Measurements from ENCODE around the gene INSIG2. TPM values are rescaled to one million over a fixed set of nuclear protein-coding genes. Genes with fewer than 3 reads are reported as not detected.
"Not testable (repeated sequence)": the region's sequence is repeated elsewhere in the genome, so short reads cannot be mapped to it uniquely, and the experiment has no call there.

The INSIG2 gene
- total RNA-seq, 1 donor from 2014 or later: 13.0 TPM

DNA sequence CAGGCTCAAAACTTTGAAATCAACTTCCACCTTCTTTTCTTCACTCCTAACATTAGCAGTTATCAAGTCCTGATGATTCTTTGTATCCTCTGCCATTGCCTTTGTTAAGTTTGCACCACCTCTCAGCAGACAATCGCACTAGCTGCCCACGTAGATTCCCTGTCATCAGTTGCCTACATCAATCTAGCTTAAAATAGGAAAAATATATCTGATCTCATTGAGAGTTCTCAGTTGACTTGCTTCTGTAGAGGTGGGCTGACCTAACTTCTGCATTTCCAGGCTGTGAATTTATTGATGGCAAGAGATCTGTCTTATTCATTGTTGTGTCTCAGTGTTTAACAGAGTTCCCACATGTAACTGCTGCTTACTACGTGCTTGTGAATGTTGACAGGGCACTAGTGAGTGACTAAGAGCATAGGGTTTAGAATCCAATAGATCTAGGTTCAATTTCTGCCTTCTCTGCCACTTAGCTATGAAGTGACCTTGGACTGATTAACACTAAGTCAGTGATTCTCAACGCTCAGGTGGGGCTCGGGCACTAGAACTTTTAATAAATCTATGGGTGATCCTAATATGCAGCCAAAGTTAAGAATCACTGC lies 3.7 kb upstream of the INSIG2 start:
- no peak overlapping the region for H3K4me3 ChIP-seq (ENCODE audit: low read length in 3 of 3)
- H3K36me3 ChIP-seq (ENCODE audit: control insufficient read depth in 3 of 3, insufficient read depth in 3 of 3, low read length in 3 of 3): no peaks in the 10 kb centered on the region
- peaks cover 4 to 10% (median 9%) of the 10 kb centered on the region in 3 donors for H3K4me1 ChIP-seq (ENCODE audit: control insufficient read depth in 3 of 3, insufficient read depth in 3 of 3, low read length in 3 of 3)
- no peak overlapping the region for H3K27ac ChIP-seq (ENCODE audit: low read depth, low read length)
- H3K9ac ChIP-seq (ENCODE audit: low read depth in 1 of 3, low read length in 3 of 3): no peak overlapping the region
- H3K27me3 ChIP-seq (ENCODE audit: control insufficient read depth in 3 of 3, insufficient read depth in 3 of 3, low read length in 3 of 3): no peaks in the 10 kb centered on the region
- no peaks in the 10 kb centered on the region for H3K9me3 ChIP-seq (ENCODE audit: control insufficient read depth in 3 of 3, low read length in 3 of 3)

- no peak overlapping the region for H3K9ac ChIP-seq (ENCODE audit: low read depth in 1 of 3, low read length in 3 of 3)
- no peak overlapping the region for H3K4me3 ChIP-seq (ENCODE audit: low read length in 3 of 3)
- H3K27ac ChIP-seq (ENCODE audit: low read depth, low read length): no peak overlapping the region
- no peaks in the 10 kb centered on the region for H3K9me3 ChIP-seq (ENCODE audit: control insufficient read depth in 3 of 3, low read length in 3 of 3)
- H3K27me3 ChIP-seq (ENCODE audit: control insufficient read depth in 3 of 3, insufficient read depth in 3 of 3, low read length in 3 of 3): no peaks in the 10 kb centered on the region
- peaks cover 4 to 12% (median 11%) of the 10 kb centered on the region in 3 donors for H3K4me1 ChIP-seq (ENCODE audit: control insufficient read depth in 3 of 3, insufficient read depth in 3 of 3, low read length in 3 of 3)
- H3K36me3 ChIP-seq (ENCODE audit: control insufficient read depth in 3 of 3, insufficient read depth in 3 of 3, low read length in 3 of 3): no peaks in the 10 kb centered on the region
These were observed 2.9 kb upstream of the INSIG2 start for GRCh38 chr2:118085173-118086023.

- no peaks in the 10 kb centered on the region for H3K36me3 ChIP-seq (ENCODE audit: control insufficient read depth in 3 of 3, insufficient read depth in 3 of 3, low read length in 3 of 3)
- H3K9ac ChIP-seq (ENCODE audit: low read depth in 1 of 3, low read length in 3 of 3): no peak overlapping the region
- no peaks in the 10 kb centered on the region for H3K27me3 ChIP-seq (ENCODE audit: control insufficient read depth in 3 of 3, insufficient read depth in 3 of 3, low read length in 3 of 3)
- H3K4me1 ChIP-seq (ENCODE audit: control insufficient read depth in 3 of 3, insufficient read depth in 3 of 3, low read length in 3 of 3): peaks cover 4 to 12% (median 11%) of the 10 kb centered on the region in 3 donors
- H3K4me3 ChIP-seq (ENCODE audit: low read length in 3 of 3): no peak overlapping the region
- H3K9me3 ChIP-seq (ENCODE audit: control insufficient read depth in 3 of 3, low read length in 3 of 3): no peaks in the 10 kb centered on the region
- no peak overlapping the region for H3K27ac ChIP-seq (ENCODE audit: low read depth, low read length)
These were observed 2.1 kb upstream of the INSIG2 start for GRCh38 chr2:118086024-118086633.

DNA sequence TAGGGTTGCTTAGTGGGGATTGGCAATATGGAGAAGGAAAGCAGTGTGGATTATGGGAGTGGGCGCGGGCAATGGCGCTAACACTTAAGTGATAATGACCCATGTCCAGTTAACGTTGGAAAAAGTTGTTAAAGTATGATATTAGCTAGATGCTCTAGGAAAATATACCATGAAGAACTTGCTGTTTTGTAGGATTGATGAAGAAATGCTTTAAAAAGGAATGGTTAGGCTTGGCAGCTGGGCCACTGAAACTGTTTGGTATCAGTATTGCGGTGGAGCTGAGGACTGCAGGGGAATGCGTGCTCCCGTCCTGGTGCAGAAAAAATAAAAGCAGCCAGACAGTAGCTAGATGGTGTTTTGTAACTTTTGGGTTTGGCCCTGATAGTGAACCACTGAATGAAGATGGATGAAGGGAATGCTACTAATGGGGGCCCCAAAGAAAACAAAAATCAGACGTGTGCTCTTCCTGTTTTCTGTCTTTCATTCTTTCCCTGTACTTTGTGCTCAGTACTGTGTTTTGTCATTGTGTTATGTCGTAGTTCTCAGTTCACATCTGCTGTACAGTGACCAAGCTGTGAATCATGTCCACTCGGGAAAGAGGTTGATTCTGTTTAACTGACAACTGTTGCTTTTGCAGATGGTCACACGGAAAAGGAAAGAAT lies 999 bp downstream of the INSIG2 start:
- H3K36me3 ChIP-seq (ENCODE audit: control insufficient read depth in 3 of 3, insufficient read depth in 3 of 3, low read length in 3 of 3): no peaks in the 10 kb centered on the region
- H3K4me1 ChIP-seq (ENCODE audit: control insufficient read depth in 3 of 3, insufficient read depth in 3 of 3, low read length in 3 of 3): peaks cover 4 to 12% (median 11%) of the 10 kb centered on the region in 3 donors
- peak overlapping the region; percentile 71 to 82 (median 78) for H3K9ac ChIP-seq (ENCODE audit: low read depth in 1 of 3, low read length in 3 of 3)
- no peaks in the 10 kb centered on the region for H3K9me3 ChIP-seq (ENCODE audit: control insufficient read depth in 3 of 3, low read length in 3 of 3)
- no peaks in the 10 kb centered on the region for H3K27me3 ChIP-seq (ENCODE audit: control insufficient read depth in 3 of 3, insufficient read depth in 3 of 3, low read length in 3 of 3)
- H3K4me3 ChIP-seq (ENCODE audit: low read length in 3 of 3): peak overlapping the region; percentile 88 to 92 (median 89)
- H3K27ac ChIP-seq (ENCODE audit: low read depth, low read length): peak overlapping the region; percentile 71

DNA sequence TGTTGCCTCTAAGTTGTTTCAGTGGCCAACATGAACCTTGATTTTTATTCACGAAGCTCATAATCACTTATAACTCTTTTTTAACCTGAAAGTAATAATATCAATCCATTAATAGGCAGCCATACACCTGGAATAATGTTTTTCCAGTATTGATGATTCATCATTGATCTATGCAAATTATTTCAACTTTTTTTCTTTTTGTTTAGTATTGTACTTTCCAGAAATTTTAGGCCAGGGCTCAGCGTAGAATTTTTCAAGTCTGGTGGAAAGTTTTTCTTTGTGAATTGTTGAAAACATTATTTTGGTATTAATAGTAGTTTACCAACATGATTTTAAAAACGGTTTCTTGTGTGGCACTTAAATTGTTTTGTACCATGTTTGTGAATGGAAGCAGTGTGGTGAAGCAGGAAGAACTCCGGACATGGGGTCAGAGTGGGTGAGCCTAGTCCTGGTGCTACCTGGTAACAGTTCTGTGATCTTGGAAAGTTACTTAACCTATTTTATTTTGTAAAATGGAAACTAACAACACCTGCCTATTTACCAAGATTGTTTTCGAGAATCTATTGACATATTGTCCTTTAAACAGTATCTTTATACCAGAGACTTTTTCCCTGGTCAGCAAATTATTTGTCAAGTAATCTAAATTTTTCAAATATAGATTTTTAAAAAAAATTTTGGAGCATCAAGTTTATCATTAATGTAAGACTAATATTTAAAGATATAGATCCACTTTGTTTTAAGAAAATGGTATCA lies 2.3 kb downstream of the INSIG2 start:
- Histone ChIP-seq H3K9me3 (ENCODE audit: control insufficient read depth in 3 of 3, low read length in 3 of 3) (no peaks in the 10 kb centered on the region), H3K4me3 (ENCODE audit: low read length in 3 of 3) (no peak overlapping the region), H3K27me3 (ENCODE audit: control insufficient read depth in 3 of 3, insufficient read depth in 3 of 3, low read length in 3 of 3) (no peaks in the 10 kb centered on the region), H3K27ac (ENCODE audit: low read depth, low read length) (no peak overlapping the region), H3K36me3 (ENCODE audit: control insufficient read depth in 3 of 3, insufficient read depth in 3 of 3, low read length in 3 of 3) (no peaks in the 10 kb centered on the region), H3K9ac (ENCODE audit: low read depth in 1 of 3, low read length in 3 of 3) (peak overlapping the region in 1 of 3 donors; percentile 11), H3K4me1 (ENCODE audit: control insufficient read depth in 3 of 3, insufficient read depth in 3 of 3, low read length in 3 of 3) (peaks cover 4 to 14% (median 12%) of the 10 kb centered on the region in 3 donors)

DNA sequence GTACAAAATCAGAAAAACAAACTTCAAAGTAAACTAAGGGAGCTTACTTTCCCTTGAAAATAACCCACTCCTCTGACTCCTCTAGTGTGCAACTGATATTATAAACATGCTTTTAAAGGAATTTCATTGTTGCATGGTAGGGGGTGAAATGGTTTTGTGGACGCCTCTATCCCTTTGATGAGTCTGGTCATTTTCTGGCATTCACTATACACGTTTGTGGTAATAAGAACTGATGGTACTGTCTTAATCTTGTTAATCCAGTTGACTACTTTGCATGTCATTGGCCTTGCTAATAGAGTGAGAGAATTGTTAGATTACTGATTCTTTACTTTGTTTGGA lies 2.8 kb downstream of the INSIG2 start:
- Histone ChIP-seq H3K27ac (ENCODE audit: low read depth, low read length) (no peak overlapping the region), H3K4me3 (ENCODE audit: low read length in 3 of 3) (peak overlapping the region in 1 of 3 donors; percentile 31), H3K4me1 (ENCODE audit: control insufficient read depth in 3 of 3, insufficient read depth in 3 of 3, low read length in 3 of 3) (peaks cover 4 to 14% (median 12%) of the 10 kb centered on the region in 3 donors), H3K36me3 (ENCODE audit: control insufficient read depth in 3 of 3, insufficient read depth in 3 of 3, low read length in 3 of 3) (no peaks in the 10 kb centered on the region), H3K9ac (ENCODE audit: low read depth in 1 of 3, low read length in 3 of 3) (no peak overlapping the region), H3K27me3 (ENCODE audit: control insufficient read depth in 3 of 3, insufficient read depth in 3 of 3, low read length in 3 of 3) (no peaks in the 10 kb centered on the region), H3K9me3 (ENCODE audit: control insufficient read depth in 3 of 3, low read length in 3 of 3) (no peaks in the 10 kb centered on the region)

- Histone ChIP-seq H3K4me3 (ENCODE audit: low read length in 3 of 3) (no peak overlapping the region), H3K36me3 (ENCODE audit: control insufficient read depth in 3 of 3, insufficient read depth in 3 of 3, low read length in 3 of 3) (no peaks in the 10 kb centered on the region), H3K27ac (ENCODE audit: low read depth, low read length) (no peak overlapping the region), H3K4me1 (ENCODE audit: control insufficient read depth in 3 of 3, insufficient read depth in 3 of 3, low read length in 3 of 3) (peaks cover 4 to 14% (median 12%) of the 10 kb centered on the region in 3 donors), H3K9ac (ENCODE audit: low read depth in 1 of 3, low read length in 3 of 3) (no peak overlapping the region), H3K27me3 (ENCODE audit: control insufficient read depth in 3 of 3, insufficient read depth in 3 of 3, low read length in 3 of 3) (no peaks in the 10 kb centered on the region), H3K9me3 (ENCODE audit: control insufficient read depth in 3 of 3, low read length in 3 of 3) (no peaks in the 10 kb centered on the region)
These were observed 3.4 kb downstream of the INSIG2 start for GRCh38 chr2:118091631-118092030.

- H3K36me3 ChIP-seq (ENCODE audit: control insufficient read depth in 3 of 3, insufficient read depth in 3 of 3, low read length in 3 of 3); H3K9ac ChIP-seq (ENCODE audit: low read depth in 1 of 3, low read length in 3 of 3); H3K9me3 ChIP-seq (ENCODE audit: control insufficient read depth in 3 of 3, low read length in 3 of 3); H3K4me3 ChIP-seq (ENCODE audit: low read length in 3 of 3); H3K27me3 ChIP-seq (ENCODE audit: control insufficient read depth in 3 of 3, insufficient read depth in 3 of 3, low read length in 3 of 3); H3K27ac ChIP-seq (ENCODE audit: low read depth, low read length): not testable (repeated sequence)
- peaks cover 1 to 10% (median 7%) of the 10 kb centered on the region in 3 donors for H3K4me1 ChIP-seq (ENCODE audit: control insufficient read depth in 3 of 3, insufficient read depth in 3 of 3, low read length in 3 of 3)
These were observed 5.8 kb downstream of the INSIG2 start for GRCh38 chr2:118094102-118094501.

DNA sequence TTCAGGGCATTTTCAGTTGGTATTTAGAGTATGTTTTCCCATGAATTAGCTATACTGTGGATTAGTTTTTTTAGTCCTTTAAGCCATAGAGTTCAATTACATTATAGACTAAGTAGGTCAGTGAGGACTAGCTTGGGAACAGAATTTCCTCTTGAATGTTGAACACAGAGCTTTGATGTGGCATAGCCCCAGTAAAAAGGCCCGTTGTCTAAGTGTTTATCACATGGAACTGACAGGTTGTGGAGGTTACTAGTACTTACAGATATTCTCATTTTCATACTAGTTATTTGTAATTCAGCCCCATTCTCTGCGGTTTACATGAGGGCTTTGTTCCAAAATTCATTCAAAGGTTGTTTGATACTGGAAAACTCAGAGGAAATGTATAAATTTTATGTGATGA lies 6.2 kb downstream of the INSIG2 start:
- Histone ChIP-seq H3K27me3 (ENCODE audit: control insufficient read depth in 3 of 3, insufficient read depth in 3 of 3, low read length in 3 of 3) (no peaks in the 10 kb centered on the region), H3K9ac (ENCODE audit: low read depth in 1 of 3, low read length in 3 of 3) (no peak overlapping the region), H3K4me3 (ENCODE audit: low read length in 3 of 3) (no peak overlapping the region), H3K36me3 (ENCODE audit: control insufficient read depth in 3 of 3, insufficient read depth in 3 of 3, low read length in 3 of 3) (peaks cover 0 to 4% (median 0%) of the 10 kb centered on the region in 3 donors), H3K9me3 (ENCODE audit: control insufficient read depth in 3 of 3, low read length in 3 of 3) (no peaks in the 10 kb centered on the region), H3K27ac (ENCODE audit: low read depth, low read length) (no peak overlapping the region), H3K4me1 (ENCODE audit: control insufficient read depth in 3 of 3, insufficient read depth in 3 of 3, low read length in 3 of 3) (peaks cover 0 to 6% (median 3%) of the 10 kb centered on the region in 3 donors)

Data from skeletal muscle tissue (tissue), 4 donors.